HepG2 (cell line): ENCODE data around the gene ABCG4. TPM values are rescaled to one million over a fixed set of nuclear protein-coding genes. Genes with fewer than 3 reads are reported as not detected.
A peak's percentile ranks its signal among the peaks of the same experiment; 100 is the strongest.

ENCODE experiments used
- BRCA1 ChIP-seq: sonication (generic); formaldehyde crosslinking; IDR thresholded peaks from 2 replicates; pipeline ENCODE4 v1.4.0; 2020; ENCODE audit warnings: missing genetic modification reagents
- FOXC1 ChIP-seq: sonication (generic); formaldehyde crosslinking; IDR thresholded peaks from 2 replicates; pipeline ENCODE4 v1.8.0; 2022; ENCODE audit warnings: mild to moderate bottlenecking, missing genetic modification reagents, borderline replicate concordance
- GTF3A ChIP-seq: sonication (generic); formaldehyde crosslinking; conservative IDR thresholded peaks from 2 replicates; pipeline ENCODE4 v1.4.0; 2020; ENCODE audit warnings: mild to moderate bottlenecking, missing genetic modification reagents
- HNF4A ChIP-seq: sonication (generic); formaldehyde crosslinking; IDR thresholded peaks from 2 replicates; pipeline ENCODE4 v1.4.0; 2020; ENCODE audit warnings: missing genetic modification reagents
- NCOA2 ChIP-seq: sonication (generic); formaldehyde crosslinking; IDR thresholded peaks from 2 replicates; pipeline ENCODE4 v1.8.0; 2022; ENCODE audit warnings: inconsistent platforms
- NR2C2 ChIP-seq: sonication (generic); formaldehyde crosslinking; IDR thresholded peaks from 2 replicates; pipeline ENCODE4 v1.4.0; 2020; ENCODE audit warnings: missing genetic modification reagents, mild to moderate bottlenecking, moderate library complexity, borderline replicate concordance
- PAWR ChIP-seq: sonication (generic); formaldehyde crosslinking; IDR thresholded peaks from 2 replicates; pipeline ENCODE4 v1.4.0; 2020; ENCODE audit warnings: missing genetic modification reagents, mild to moderate bottlenecking, borderline replicate concordance
- SOX5 ChIP-seq: IDR thresholded peaks from 2 replicates; pipeline ENCODE4 v1.6.1; 2016; ENCODE audit warnings: borderline replicate concordance
- TBX2 ChIP-seq: sonication (generic); formaldehyde crosslinking; IDR thresholded peaks from 2 replicates; pipeline ENCODE4 v1.5.0; 2020; ENCODE audit warnings: missing genetic modification reagents, mild to moderate bottlenecking, borderline replicate concordance
- ZBTB21 ChIP-seq: sonication (generic); formaldehyde crosslinking; IDR thresholded peaks from 2 replicates; pipeline ENCODE4 v1.4.0; 2020; ENCODE audit warnings: missing genetic modification reagents
- polyA plus RNA-seq, 8 experiments: library from polyadenylated mRNA; depleted of rRNA in 3 of 8; stranded (reverse) in 7 of 8; unstranded in 1 of 8; fragments of >200 nt; fragmentation: Illumina TruSeq in 4 of 8; extraction: Trizol in 4 of 8; gene quantifications; 2 replicates each; pipeline versions ENCODE4 v1.2.1 to v1.2.3, GENCODE V29; 2011 to 2016; ENCODE audit warnings: low read depth in 4 of 8, missing spikeins in 1 of 8, mixed read lengths in 1 of 8; ENCODE audit not compliant: insufficient read depth in 1 of 8
- total RNA-seq, 5 experiments: library from RNA; depleted of rRNA; stranded (reverse); fragments of >200 nt; fragmentation: Illumina TruSeq; extraction: Trizol; gene quantifications; 2 replicates each; pipeline ENCODE4 v1.2.3, GENCODE V29; 2016; ENCODE audit warnings: low read depth in 1 of 5
- TF ChIP-seq, protein P1 (sequence below), 2 experiments: sonication (generic) in 1 of 2; formaldehyde crosslinking in 1 of 2; IDR thresholded peaks; 2 replicates each; pipeline versions ENCODE4 v1.6.1 to v1.9.0; 2014 to 2022; ENCODE audit warnings: antibody characterized with exemption in 1 of 2, borderline replicate concordance in 1 of 2, inconsistent platforms in 1 of 2, low read depth in 1 of 2, missing genetic modification reagents in 1 of 2
- TF ChIP-seq, protein P2 (sequence below): IDR thresholded peaks from 2 replicates; pipeline ENCODE4 v1.6.1; 2016; ENCODE audit warnings: low read depth

Gene ABCG4
- total and polyA plus RNA-seq, 2 of the 13 experiments (the other 11 are each of a cell fraction or from before 2014, with no cell fraction given), result not detected

DNA sequence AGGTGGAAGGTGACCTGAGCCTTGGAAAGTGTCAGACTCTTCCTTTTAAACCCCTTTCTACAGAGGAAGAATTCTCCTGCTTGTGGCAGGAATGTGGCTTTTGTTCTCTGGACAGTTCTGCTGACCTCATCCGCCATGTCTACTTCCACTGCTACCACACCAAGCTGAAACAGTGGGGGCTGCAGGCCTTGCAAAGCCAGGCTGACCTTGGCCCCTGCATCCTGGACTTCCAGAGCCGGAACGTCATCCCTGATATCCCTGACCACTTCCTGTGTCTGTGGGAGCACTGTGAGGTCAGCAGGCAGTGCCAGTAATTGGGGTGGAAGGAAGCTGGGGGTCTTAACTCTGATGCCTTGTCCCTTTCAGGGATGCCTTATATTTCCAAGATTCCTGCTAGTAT is 18.2 kb upstream of the ABCG4 start (continued):
- TF ChIP-seq, protein P1, sequence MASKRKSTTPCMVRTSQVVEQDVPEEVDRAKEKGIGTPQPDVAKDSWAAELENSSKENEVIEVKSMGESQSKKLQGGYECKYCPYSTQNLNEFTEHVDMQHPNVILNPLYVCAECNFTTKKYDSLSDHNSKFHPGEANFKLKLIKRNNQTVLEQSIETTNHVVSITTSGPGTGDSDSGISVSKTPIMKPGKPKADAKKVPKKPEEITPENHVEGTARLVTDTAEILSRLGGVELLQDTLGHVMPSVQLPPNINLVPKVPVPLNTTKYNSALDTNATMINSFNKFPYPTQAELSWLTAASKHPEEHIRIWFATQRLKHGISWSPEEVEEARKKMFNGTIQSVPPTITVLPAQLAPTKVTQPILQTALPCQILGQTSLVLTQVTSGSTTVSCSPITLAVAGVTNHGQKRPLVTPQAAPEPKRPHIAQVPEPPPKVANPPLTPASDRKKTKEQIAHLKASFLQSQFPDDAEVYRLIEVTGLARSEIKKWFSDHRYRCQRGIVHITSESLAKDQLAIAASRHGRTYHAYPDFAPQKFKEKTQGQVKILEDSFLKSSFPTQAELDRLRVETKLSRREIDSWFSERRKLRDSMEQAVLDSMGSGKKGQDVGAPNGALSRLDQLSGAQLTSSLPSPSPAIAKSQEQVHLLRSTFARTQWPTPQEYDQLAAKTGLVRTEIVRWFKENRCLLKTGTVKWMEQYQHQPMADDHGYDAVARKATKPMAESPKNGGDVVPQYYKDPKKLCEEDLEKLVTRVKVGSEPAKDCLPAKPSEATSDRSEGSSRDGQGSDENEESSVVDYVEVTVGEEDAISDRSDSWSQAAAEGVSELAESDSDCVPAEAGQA (IDR thresholded peaks at IDR 0.05; ENCODE audit: low read depth), result peak; percentile 80
- TF ChIP-seq, protein P1 (CRISPR knock-in tag; IDR thresholded peaks at IDR 0.05; ENCODE audit: borderline replicate concordance), result no peak
- TF ChIP-seq SOX5 (CRISPR knock-in tag) (peak; percentile 32; the same call in 1 of the 2 replicates), NR2C2 (CRISPR knock-in tag) (peak; percentile 46; the same call in 1 of the 2 replicates), ZBTB21 (CRISPR knock-in tag) (peak; percentile 99), GTF3A (CRISPR knock-in tag) (no peak), TBX2 (CRISPR knock-in tag) (no peak), PAWR (CRISPR knock-in tag) (no peak), BRCA1 (no peak), FOXC1 (CRISPR knock-in tag) (no peak), NCOA2 (CRISPR knock-in tag) (0 out of 2 replicates have a peak, but pooled peaks have one; percentile 14), HNF4A (CRISPR knock-in tag) (peak; percentile 56; the same call in 1 of the 2 replicates)
- TF ChIP-seq, protein P2, sequence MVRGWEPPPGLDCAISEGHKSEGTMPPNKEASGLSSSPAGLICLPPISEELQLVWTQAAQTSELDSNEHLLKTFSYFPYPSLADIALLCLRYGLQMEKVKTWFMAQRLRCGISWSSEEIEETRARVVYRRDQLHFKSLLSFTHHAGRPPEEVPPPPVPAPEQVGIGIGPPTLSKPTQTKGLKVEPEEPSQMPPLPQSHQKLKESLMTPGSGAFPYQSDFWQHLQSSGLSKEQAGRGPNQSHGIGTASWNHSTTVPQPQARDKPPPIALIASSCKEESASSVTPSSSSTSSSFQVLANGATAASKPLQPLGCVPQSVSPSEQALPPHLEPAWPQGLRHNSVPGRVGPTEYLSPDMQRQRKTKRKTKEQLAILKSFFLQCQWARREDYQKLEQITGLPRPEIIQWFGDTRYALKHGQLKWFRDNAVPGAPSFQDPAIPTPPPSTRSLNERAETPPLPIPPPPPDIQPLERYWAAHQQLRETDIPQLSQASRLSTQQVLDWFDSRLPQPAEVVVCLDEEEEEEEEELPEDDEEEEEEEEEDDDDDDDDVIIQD, result no peak
